Upper lobe of left lung (tissue), 6 donors: ENCODE measurements around the gene PLCB1. TPM values are rescaled to one million over a fixed set of nuclear protein-coding genes. Genes with fewer than 3 reads are reported as not detected.

Experiments used
- ATAC-seq, 2 donors: fragments of 200-7000 bp; cut with Tn5 transposase; one replicate each; pipeline ENCODE4 v1.9.1; 2022; ENCODE audit warnings: mild to moderate bottlenecking in 2 of 2, moderate library complexity in 2 of 2; ENCODE audit not compliant: low FRiP score in 2 of 2
- DNase-seq, 2 donors: peaks; one replicate each; pipeline ENCODE4 v3.0.0-alpha.2; 2019 to 2020
- H3K27ac ChIP-seq, 4 donors: fragments of 200-600 bp; sonication (generic); one replicate each; pipeline ENCODE4 v1.5.1; 2016 to 2019
- H3K27me3 ChIP-seq, 4 donors: fragments of 200-600 bp; sonication (generic); one replicate each; pipeline ENCODE4 v1.5.1; 2017 to 2019
- H3K36me3 ChIP-seq, 4 donors: fragments of 200-600 bp; sonication (generic); one replicate each; pipeline ENCODE4 v1.5.1; 2016 to 2019
- H3K4me1 ChIP-seq, 4 donors: fragments of 200-600 bp; sonication (generic); one replicate each; pipeline ENCODE4 v1.5.1; 2018 to 2019
- H3K4me3 ChIP-seq, 4 donors: fragments of 200-600 bp; sonication (generic); one replicate each; pipeline ENCODE4 v1.5.1; 2017 to 2019; ENCODE audit warnings: mild to moderate bottlenecking in 2 of 4, moderate library complexity in 1 of 4
- H3K9me3 ChIP-seq, 4 donors: fragments of 200-600 bp; sonication (generic); one replicate each; pipeline ENCODE4 v1.5.1; 2018 to 2019
- CTCF ChIP-seq, 6 experiments: fragments of 450-650 bp in 4 of 6; fragments of 200-600 bp in 2 of 6; sonication (generic) in 2 of 6; IDR thresholded peaks; one replicate each; pipeline ENCODE4 v1.5.1; 2016 to 2019; ENCODE audit warnings: antibody characterized with exemption in 6 of 6
- EP300 ChIP-seq, 4 donors: sonication (generic); formaldehyde crosslinking; IDR thresholded peaks; one replicate each; pipeline ENCODE4 v1.5.1; 2017; ENCODE audit warnings: antibody characterized with exemption in 4 of 4, control low read depth in 2 of 4
- POLR2A ChIP-seq, 4 donors: fragments of 450-650 bp; IDR thresholded peaks; one replicate each; pipeline ENCODE4 v1.5.1; 2016 to 2017; ENCODE audit warnings: antibody characterized with exemption in 4 of 4, mild to moderate bottlenecking in 2 of 4
- POLR2AphosphoS5 ChIP-seq, 2 donors: sonication (generic); formaldehyde crosslinking; IDR thresholded peaks; one replicate each; pipeline ENCODE4 v1.5.1; 2017; ENCODE audit warnings: antibody characterized with exemption in 2 of 2
- WGBS, 2 donors: methylation state at CpG; one replicate each; pipeline ENCODE4 v1.1.5; 2017 to 2018; 5-methylcytosine and 5-hydroxymethylcytosine counted together
- total RNA-seq, 6 donors: library from RNA; depleted of rRNA in 4 of 6; stranded (reverse); fragments of >200 nt in 4 of 6; gene quantifications; one replicate each; pipeline versions ENCODE4 v1.1.0 to v1.2.1, GENCODE V29; 2016 to 2021
- donor health status: DM: no; HTN: no; CAD: no; lungs with moderate emphysema.
- donor health status: DM: no; HTN: yes; CAD: no; lungs with severe emphysema.

Gene PLCB1
- total RNA-seq, 6 donors from 2014 or later = 4.8 to 26.2 (median 10.7) TPM

- Histone ChIP-seq H3K4me1 (no peaks in the 10 kb centered on the region), H3K36me3 (no peaks in the 10 kb centered on the region), H3K27me3 (no peaks in the 10 kb centered on the region), H3K27ac (no peak overlapping the region), H3K4me3 (no peak overlapping the region), H3K9me3 (no peaks in the 10 kb centered on the region)
- no peak for ATAC-seq
- no peak for TF ChIP-seq POLR2AphosphoS5 (IDR thresholded peaks at IDR 0.05)
- TF ChIP-seq CTCF (IDR thresholded peaks at IDR 0.05) = no peak
- TF ChIP-seq EP300 (IDR thresholded peaks at IDR 0.05) = no peak
- TF ChIP-seq POLR2A (IDR thresholded peaks at IDR 0.05) = no peak
- no peak for DNase-seq
- 78 to 92% methylated on average over 4 of the region's 4 CpGs for WGBS, 2 donors
These were observed 390.1 kb downstream of the PLCB1 start for GRCh38 chr20:8522168-8522567.

GRCh38 chr20:8523684-8524083 lies 391.6 kb downstream of the PLCB1 start:
- DNase-seq (no peak), ATAC-seq (no peak)
- TF ChIP-seq CTCF (IDR thresholded peaks at IDR 0.05) (no peak), EP300 (IDR thresholded peaks at IDR 0.05) (no peak), POLR2A (IDR thresholded peaks at IDR 0.05) (no peak), POLR2AphosphoS5 (IDR thresholded peaks at IDR 0.05) (no peak)
- 75 to 85% methylated on average over 5 of the region's 5 CpGs for WGBS, 2 donors
- Histone ChIP-seq H3K36me3 (no peaks in the 10 kb centered on the region), H3K27me3 (no peaks in the 10 kb centered on the region), H3K4me3 (no peak overlapping the region), H3K27ac (no peak overlapping the region), H3K9me3 (no peaks in the 10 kb centered on the region), H3K4me1 (no peaks in the 10 kb centered on the region)

- Histone ChIP-seq H3K36me3 (no peaks in the 10 kb centered on the region), H3K4me3 (no peak overlapping the region), H3K4me1 (no peaks in the 10 kb centered on the region), H3K9me3 (no peaks in the 10 kb centered on the region), H3K27me3 (no peaks in the 10 kb centered on the region), H3K27ac (no peak overlapping the region)
- no peak for TF ChIP-seq EP300 (IDR thresholded peaks at IDR 0.05)
- DNase-seq = no peak
- 54 to 60% methylated on average over 5 of the region's 5 CpGs for WGBS, 2 donors
- ATAC-seq = no peak
These were observed 392.3 kb downstream of the PLCB1 start for GRCh38 chr20:8524101-8525016.

GRCh38 chr20:8525017-8525343 lies 392.9 kb downstream of the PLCB1 start:
- TF ChIP-seq CTCF (IDR thresholded peaks at IDR 0.05) (no peak), POLR2A (IDR thresholded peaks at IDR 0.05) (no peak), EP300 (IDR thresholded peaks at IDR 0.05) (no peak), POLR2AphosphoS5 (IDR thresholded peaks at IDR 0.05) (no peak)
- ATAC-seq (no peak), DNase-seq (no peak)
- Histone ChIP-seq H3K4me3 (no peak overlapping the region), H3K36me3 (no peaks in the 10 kb centered on the region), H3K27ac (no peak overlapping the region), H3K4me1 (no peaks in the 10 kb centered on the region), H3K9me3 (no peaks in the 10 kb centered on the region), H3K27me3 (no peaks in the 10 kb centered on the region)

GRCh38 chr20:8526610-8527009 lies 394.5 kb downstream of the PLCB1 start:
- no peak for ATAC-seq
- no peak overlapping the region for H3K27ac ChIP-seq
- H3K9me3 ChIP-seq = no peaks in the 10 kb centered on the region
- no peaks in the 10 kb centered on the region for H3K4me1 ChIP-seq
- no peak overlapping the region for H3K4me3 ChIP-seq
- H3K27me3 ChIP-seq = no peaks in the 10 kb centered on the region
- no peaks in the 10 kb centered on the region for H3K36me3 ChIP-seq
- 87 to 95% methylated on average over 2 of the region's 2 CpGs for WGBS, 2 donors
- DNase-seq = no peak
- no peak for TF ChIP-seq POLR2AphosphoS5 (IDR thresholded peaks at IDR 0.05)
- no peak for TF ChIP-seq EP300 (IDR thresholded peaks at IDR 0.05)
- no peak for TF ChIP-seq CTCF (IDR thresholded peaks at IDR 0.05)
- no peak for TF ChIP-seq POLR2A (IDR thresholded peaks at IDR 0.05)
